Activated CD8-positive, alpha-beta memory T cell treated with anti-CD3 and anti-CD28 coated beads for 36 hours (primary cell): ENCODE results near the gene MYO7A. TPM values are rescaled to one million over a fixed set of nuclear protein-coding genes. Genes with fewer than 3 reads are reported as not detected.

Experiments
- CTCF ChIA-PET: fragments of 350-600 bp; sonication (Branson Sonifier 250); formaldehyde crosslinking; loops from one replicate; lab custom pipeline; 2021; ENCODE audit warnings: antibody characterized with exemption; lab: Charles Lee
- POLR2A ChIA-PET: fragments of 350-600 bp; sonication (Branson Sonifier 250); formaldehyde crosslinking; loops from one replicate; lab custom pipeline; 2021; ENCODE audit warnings: antibody characterized with exemption; lab: Charles Lee
- total RNA-seq, 2 experiments: library from RNA; stranded (reverse); gene quantifications; one replicate each; pipeline ENCODE4 v1.2.3, GENCODE V29; 2021

Gene MYO7A
- total RNA-seq, 2 experiments from 2014 or later: 0.06 TPM; not detected in 1

- POLR2A ChIA-PET: no interaction called here
- CTCF ChIA-PET: no interaction called here
These were observed 39.7 kb downstream of the MYO7A start for GRCh38 chr11:77167791-77168190.

GRCh38 chr11:77170107-77170506 lies 42.1 kb downstream of the MYO7A start:
- ChIA-PET POLR2A (no interaction called here), CTCF (no interaction called here)

DNA sequence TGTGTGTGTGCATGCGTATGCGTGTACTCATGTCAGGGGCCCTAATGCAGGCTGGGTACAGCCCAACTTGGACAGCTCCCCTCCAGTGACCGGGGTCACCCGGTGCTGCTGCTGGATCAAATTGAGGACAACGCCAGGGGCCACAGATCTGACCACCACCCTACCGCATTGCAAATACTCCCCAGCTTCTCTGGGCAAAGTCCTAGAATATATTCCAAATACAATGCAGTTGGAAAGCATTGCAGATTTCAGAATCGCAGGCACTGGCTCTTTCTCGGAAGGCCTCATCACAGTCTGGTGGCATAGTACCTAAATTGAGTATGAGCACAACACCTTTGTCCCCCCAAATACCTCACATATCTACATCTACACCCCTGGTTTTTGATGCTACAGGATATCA lies 43.2 kb downstream of the MYO7A start:
- POLR2A ChIA-PET: no interaction called here
- CTCF ChIA-PET: no interaction called here

- POLR2A ChIA-PET: no interaction called here
- CTCF ChIA-PET: no interaction called here
These were observed 44.0 kb downstream of the MYO7A start for GRCh38 chr11:77171885-77172665.

GRCh38 chr11:77172666-77172982 lies 44.6 kb downstream of the MYO7A start:
- CTCF ChIA-PET: no interaction called here
- POLR2A ChIA-PET: no interaction called here

GRCh38 chr11:77173494-77173893 lies 45.4 kb downstream of the MYO7A start:
- ChIA-PET POLR2A (no interaction called here), CTCF (no interaction called here)

DNA sequence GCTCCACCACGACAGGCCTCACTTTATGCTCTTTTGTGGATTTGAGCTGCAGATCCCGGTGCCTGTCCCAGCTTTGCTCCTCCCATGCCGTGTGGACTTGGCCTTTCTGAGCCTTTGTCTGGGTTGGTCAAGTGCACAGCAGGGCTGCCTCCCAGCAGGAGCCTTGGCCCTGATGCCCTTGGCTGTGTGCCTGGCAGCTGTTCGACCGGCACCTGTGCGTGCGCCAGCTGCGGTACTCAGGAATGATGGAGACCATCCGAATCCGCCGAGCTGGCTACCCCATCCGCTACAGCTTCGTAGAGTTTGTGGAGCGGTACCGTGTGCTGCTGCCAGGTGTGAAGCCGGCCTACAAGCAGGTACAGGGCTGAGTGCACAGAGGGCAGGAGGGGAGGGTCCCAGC lies 46.5 kb downstream of the MYO7A start:
- POLR2A ChIA-PET: no interaction called here
- CTCF ChIA-PET: no interaction called here

GRCh38 chr11:77175021-77175842 lies 47.2 kb downstream of the MYO7A start:
- CTCF ChIA-PET: no interaction called here
- POLR2A ChIA-PET: no interaction called here

GRCh38 chr11:77175869-77176539 lies 48.0 kb downstream of the MYO7A start:
- ChIA-PET CTCF (no interaction called here), POLR2A (no interaction called here)

- POLR2A ChIA-PET: no interaction called here
- CTCF ChIA-PET: no interaction called here
These were observed 49.0 kb downstream of the MYO7A start for GRCh38 chr11:77176996-77177395.

GRCh38 chr11:77178150-77178549 lies 50.1 kb downstream of the MYO7A start:
- ChIA-PET CTCF (interaction anchor here (1.6 kb wide), 1 partner anchor 51 kb away, joined by 4 read pairs; no protein-coding TSS in a partner anchor), POLR2A (no interaction called here)

DNA sequence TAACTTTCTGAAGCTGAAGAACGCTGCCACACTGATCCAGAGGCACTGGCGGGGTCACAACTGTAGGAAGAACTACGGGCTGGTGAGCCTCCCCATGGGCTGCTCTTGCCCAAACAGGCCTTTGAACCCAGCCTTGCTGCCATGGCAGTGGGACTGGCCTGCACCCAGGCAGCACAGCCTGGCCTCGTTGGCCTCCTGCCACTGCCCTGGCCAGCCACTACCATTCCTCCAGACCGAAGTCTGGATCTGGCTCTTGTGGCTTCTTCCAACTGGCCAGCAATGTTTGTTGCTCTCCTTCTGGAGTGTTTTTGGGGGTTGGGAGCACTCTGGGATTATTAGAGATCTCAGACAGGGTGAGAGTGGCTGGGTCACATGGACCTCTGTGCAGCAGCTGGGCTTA lies 51.0 kb downstream of the MYO7A start:
- ChIA-PET POLR2A (no interaction called here), CTCF (interaction anchor here (1.6 kb wide), 1 partner anchor 52 kb away, joined by 4 read pairs; no protein-coding TSS in a partner anchor)

DNA sequence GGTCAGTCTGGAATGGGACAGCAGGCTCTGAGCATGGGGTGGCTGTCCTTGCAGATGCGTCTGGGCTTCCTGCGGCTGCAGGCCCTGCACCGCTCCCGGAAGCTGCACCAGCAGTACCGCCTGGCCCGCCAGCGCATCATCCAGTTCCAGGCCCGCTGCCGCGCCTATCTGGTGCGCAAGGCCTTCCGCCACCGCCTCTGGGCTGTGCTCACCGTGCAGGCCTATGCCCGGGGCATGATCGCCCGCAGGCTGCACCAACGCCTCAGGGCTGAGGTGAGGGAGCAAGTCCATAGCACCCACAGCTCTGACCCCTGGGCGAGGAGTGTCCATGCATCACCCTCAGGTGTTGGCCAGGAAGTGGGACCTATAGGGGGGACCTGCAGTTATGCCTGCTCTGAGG lies 51.6 kb downstream of the MYO7A start:
- ChIA-PET POLR2A (no interaction called here), CTCF (no interaction called here)

- POLR2A ChIA-PET: no interaction called here
These were observed 52.3 kb downstream of the MYO7A start for GRCh38 chr11:77180346-77180745.

GRCh38 chr11:77181226-77181625 lies 53.2 kb downstream of the MYO7A start:
- ChIA-PET CTCF (interaction anchor here (1.1 kb wide), 1 partner anchor 54 kb away, joined by 4 read pairs; the partner anchor contains the start of gene MYO7A), POLR2A (no interaction called here)

More at GRCh38 chr11:77180346-77180745, 52.3 kb downstream of the MYO7A start:
- CTCF ChIA-PET: interaction anchor here (1.1 kb wide), 1 partner anchor 53 kb away, joined by 4 read pairs; the partner anchor contains the start of gene MYO7A

- ChIA-PET POLR2A (no interaction called here), CTCF (interaction anchor here (3.1 kb wide), 1 partner anchor 54 kb away, joined by 10 read pairs; the partner anchor contains the start of gene MYO7A)
These were observed 53.9 kb downstream of the MYO7A start for GRCh38 chr11:77181799-77182541.

GRCh38 chr11:77182542-77183430 lies 54.7 kb downstream of the MYO7A start:
- POLR2A ChIA-PET: no interaction called here
- CTCF ChIA-PET: interaction anchor here (3.1 kb wide), 1 partner anchor 55 kb away, joined by 10 read pairs; the partner anchor contains the start of gene MYO7A

- POLR2A ChIA-PET: no interaction called here
These were observed 55.5 kb downstream of the MYO7A start for GRCh38 chr11:77183431-77183984.

More at GRCh38 chr11:77183431-77183984, 55.5 kb downstream of the MYO7A start:
- CTCF ChIA-PET: interaction anchor here (3.1 kb wide), 1 partner anchor 56 kb away, joined by 10 read pairs; the partner anchor contains the start of gene MYO7A
